ENCODE results near the gene TCF7.

DNA sequence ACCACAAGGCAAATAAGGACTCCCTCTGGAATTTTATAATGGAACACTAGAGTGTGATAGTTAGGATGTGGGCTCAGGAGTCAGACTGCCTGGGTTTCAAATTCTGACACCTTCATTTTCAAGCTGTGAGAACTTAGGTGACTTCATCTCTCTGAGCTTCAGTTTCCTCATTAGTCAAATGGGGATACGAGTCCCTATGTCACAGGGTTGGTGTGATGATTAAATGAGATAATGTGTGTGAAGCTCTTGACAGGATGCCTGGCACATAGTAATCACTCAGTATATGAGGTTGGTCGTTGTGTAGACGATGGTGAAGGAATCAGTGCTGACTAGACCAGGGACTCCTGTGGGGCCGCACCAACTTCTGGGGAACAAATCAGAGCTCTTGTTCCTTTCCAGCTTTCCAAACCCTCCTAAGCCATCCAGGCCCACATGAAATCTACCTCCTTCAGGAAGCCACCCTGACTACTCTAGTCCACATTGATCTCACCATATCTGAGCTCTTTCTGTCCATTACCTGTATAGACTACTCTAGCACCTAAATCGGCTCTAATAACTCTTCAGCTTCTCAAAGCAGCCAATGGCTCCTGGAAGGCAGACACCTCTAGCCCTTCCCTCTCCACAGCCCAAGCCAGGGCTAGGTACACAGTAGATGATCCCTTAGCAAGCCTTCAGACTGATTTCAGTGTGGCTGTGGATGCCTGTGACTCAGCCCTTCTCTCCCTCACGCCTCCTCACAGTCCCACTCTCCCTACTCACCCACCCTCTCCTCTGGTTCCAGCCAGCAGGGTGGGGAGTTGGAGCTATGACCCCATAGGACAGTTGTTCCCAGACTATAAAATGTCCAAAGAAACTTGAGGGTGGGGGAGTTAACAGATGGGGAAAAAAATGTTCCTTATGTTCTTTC is 2.5 kb upstream of the TCF7 start:
- TF ChIP-seq, protein P1, sequence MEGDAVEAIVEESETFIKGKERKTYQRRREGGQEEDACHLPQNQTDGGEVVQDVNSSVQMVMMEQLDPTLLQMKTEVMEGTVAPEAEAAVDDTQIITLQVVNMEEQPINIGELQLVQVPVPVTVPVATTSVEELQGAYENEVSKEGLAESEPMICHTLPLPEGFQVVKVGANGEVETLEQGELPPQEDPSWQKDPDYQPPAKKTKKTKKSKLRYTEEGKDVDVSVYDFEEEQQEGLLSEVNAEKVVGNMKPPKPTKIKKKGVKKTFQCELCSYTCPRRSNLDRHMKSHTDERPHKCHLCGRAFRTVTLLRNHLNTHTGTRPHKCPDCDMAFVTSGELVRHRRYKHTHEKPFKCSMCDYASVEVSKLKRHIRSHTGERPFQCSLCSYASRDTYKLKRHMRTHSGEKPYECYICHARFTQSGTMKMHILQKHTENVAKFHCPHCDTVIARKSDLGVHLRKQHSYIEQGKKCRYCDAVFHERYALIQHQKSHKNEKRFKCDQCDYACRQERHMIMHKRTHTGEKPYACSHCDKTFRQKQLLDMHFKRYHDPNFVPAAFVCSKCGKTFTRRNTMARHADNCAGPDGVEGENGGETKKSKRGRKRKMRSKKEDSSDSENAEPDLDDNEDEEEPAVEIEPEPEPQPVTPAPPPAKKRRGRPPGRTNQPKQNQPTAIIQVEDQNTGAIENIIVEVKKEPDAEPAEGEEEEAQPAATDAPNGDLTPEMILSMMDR (IDR thresholded peaks at IDR 0.05), result no peak
- TF ChIP-seq RFX5 (IDR thresholded peaks at IDR 0.05) (no peak), BCL3 (IDR thresholded peaks at IDR 0.05) (no peak), BHLHE40 (IDR thresholded peaks at IDR 0.05; ENCODE audit: low read depth, low read length) (no peak), MAX (IDR thresholded peaks at IDR 0.05) (no peak), CHD4 (IDR thresholded peaks at IDR 0.05; ENCODE audit: borderline replicate concordance) (no peak)
